ENCODE data around the gene PTPRT.

PTPRT gene

GRCh38 chr20:43096931-43097260, 92.8 kb downstream of the PTPRT start:
- H3K4me3 ChIP-seq (ENCODE audit: low read length), result no peak overlapping the region
- no peaks in the 10 kb centered on the region for H3K36me3 ChIP-seq (replicated peaks; ENCODE audit: insufficient read depth, low read length)
- H3K4me2 ChIP-seq (ENCODE audit: low read depth, low read length), result no peak overlapping the region
- H3K4me1 ChIP-seq (ENCODE audit: low read length), result no peaks in the 10 kb centered on the region
- no peak overlapping the region for H3K27ac ChIP-seq (ENCODE audit: low read length)
- no peak for DNase-seq
- H3K9me2 ChIP-seq (replicated peaks; ENCODE audit: insufficient read depth, low read length), result no peaks in the 10 kb centered on the region
- no peak for TF ChIP-seq CTCF (IDR thresholded peaks at IDR 0.05; ENCODE audit: low read length)
- TF ChIP-seq EZH2 (optimal IDR thresholded peaks at IDR 0.05; ENCODE audit: low read depth, low read length), result no peak
- TF ChIP-seq EZH2phosphoT487 (IDR thresholded peaks at IDR 0.05; ENCODE audit: low read length), result no peak
- no peaks in the 10 kb centered on the region for H3F3A ChIP-seq (ENCODE audit: insufficient read depth, low read length)
- H4K20me1 ChIP-seq (ENCODE audit: insufficient read depth, low read length), result no peaks in the 10 kb centered on the region
- no peaks in the 10 kb centered on the region for H3K79me2 ChIP-seq (ENCODE audit: low read length)
- no peak overlapping the region for H3K9ac ChIP-seq (ENCODE audit: low read length)
- H3K27me3 ChIP-seq (replicated peaks; ENCODE audit: insufficient read depth, low read length), result no peaks in the 10 kb centered on the region
- no peak overlapping the region for H2AFZ ChIP-seq (ENCODE audit: low read length)
- no peaks in the 10 kb centered on the region for H3K9me3 ChIP-seq (replicated peaks; ENCODE audit: insufficient read depth, low read length)

DNA sequence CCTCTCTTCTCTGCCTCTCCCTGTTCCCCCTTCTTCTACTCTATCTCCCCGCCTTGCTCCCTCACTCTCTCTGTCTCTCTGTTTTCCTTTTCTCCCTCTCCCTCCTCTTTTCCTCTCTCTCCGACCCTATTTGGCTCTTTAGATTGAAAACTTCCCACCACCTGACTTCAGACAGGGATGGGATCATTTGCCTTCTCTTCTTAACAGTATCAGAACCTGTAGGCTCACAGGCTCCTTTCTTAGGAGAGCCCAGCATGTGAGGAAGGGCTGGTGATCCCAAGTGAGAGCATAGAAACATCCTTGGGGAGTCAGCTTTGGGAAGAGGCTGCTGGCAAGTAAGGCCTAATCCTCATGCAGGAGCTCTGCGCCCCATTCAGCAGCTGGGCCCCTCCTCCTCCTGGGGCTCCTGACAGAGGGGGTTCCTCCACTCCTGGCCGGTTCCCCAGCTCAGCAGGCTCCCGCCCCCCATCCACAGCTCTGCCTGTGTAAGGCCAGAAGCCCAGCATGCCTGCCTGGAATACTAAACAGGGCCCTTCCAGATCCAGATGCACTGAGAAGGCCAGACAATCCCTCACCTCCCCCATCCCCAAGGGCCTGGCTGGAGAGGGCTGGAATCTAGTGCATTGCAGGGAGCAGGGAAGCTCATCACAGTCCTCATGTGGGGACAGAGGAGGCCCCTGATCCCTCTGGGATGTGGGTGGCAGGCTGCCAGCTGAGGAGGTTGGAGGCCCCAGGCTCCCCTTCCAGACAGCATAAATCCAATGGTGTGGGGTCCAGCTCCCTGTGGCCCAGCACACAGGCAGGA, 93.4 kb downstream of the PTPRT start:
- Histone ChIP-seq H3K9me2 (replicated peaks; ENCODE audit: insufficient read depth, low read length) (no peaks in the 10 kb centered on the region), H3K4me3 (ENCODE audit: low read length) (no peak overlapping the region), H3K27me3 (replicated peaks; ENCODE audit: insufficient read depth, low read length) (no peaks in the 10 kb centered on the region), H3K9me3 (replicated peaks; ENCODE audit: insufficient read depth, low read length) (no peaks in the 10 kb centered on the region), H3K27ac (ENCODE audit: low read length) (no peak overlapping the region), H4K20me1 (ENCODE audit: insufficient read depth, low read length) (no peaks in the 10 kb centered on the region), H3K36me3 (replicated peaks; ENCODE audit: insufficient read depth, low read length) (no peaks in the 10 kb centered on the region), H3K4me2 (ENCODE audit: low read depth, low read length) (no peak overlapping the region), H3F3A (ENCODE audit: insufficient read depth, low read length) (no peaks in the 10 kb centered on the region), H3K9ac (ENCODE audit: low read length) (no peak overlapping the region), H2AFZ (ENCODE audit: low read length) (no peak overlapping the region), H3K79me2 (ENCODE audit: low read length) (no peaks in the 10 kb centered on the region), H3K4me1 (ENCODE audit: low read length) (no peaks in the 10 kb centered on the region)
- TF ChIP-seq EZH2phosphoT487 (IDR thresholded peaks at IDR 0.05; ENCODE audit: low read length), result no peak
- TF ChIP-seq CTCF (IDR thresholded peaks at IDR 0.05; ENCODE audit: low read length), result no peak
- TF ChIP-seq EZH2 (optimal IDR thresholded peaks at IDR 0.05; ENCODE audit: low read depth, low read length), result no peak
- no peak for DNase-seq

- Histone ChIP-seq H3F3A (ENCODE audit: insufficient read depth, low read length) (no peaks in the 10 kb centered on the region), H3K36me3 (replicated peaks; ENCODE audit: insufficient read depth, low read length) (no peaks in the 10 kb centered on the region), H4K20me1 (ENCODE audit: insufficient read depth, low read length) (no peaks in the 10 kb centered on the region), H3K4me3 (ENCODE audit: low read length) (no peak overlapping the region), H3K9me3 (replicated peaks; ENCODE audit: insufficient read depth, low read length) (no peaks in the 10 kb centered on the region), H3K79me2 (ENCODE audit: low read length) (no peaks in the 10 kb centered on the region), H3K9ac (ENCODE audit: low read length) (no peak overlapping the region), H3K4me1 (ENCODE audit: low read length) (no peaks in the 10 kb centered on the region), H2AFZ (ENCODE audit: low read length) (no peak overlapping the region), H3K4me2 (ENCODE audit: low read depth, low read length) (no peak overlapping the region), H3K27me3 (replicated peaks; ENCODE audit: insufficient read depth, low read length) (no peaks in the 10 kb centered on the region), H3K27ac (ENCODE audit: low read length) (no peak overlapping the region), H3K9me2 (replicated peaks; ENCODE audit: insufficient read depth, low read length) (no peaks in the 10 kb centered on the region)
- TF ChIP-seq CTCF (IDR thresholded peaks at IDR 0.05; ENCODE audit: low read length) (no peak), EZH2phosphoT487 (IDR thresholded peaks at IDR 0.05; ENCODE audit: low read length) (no peak), EZH2 (optimal IDR thresholded peaks at IDR 0.05; ENCODE audit: low read depth, low read length) (no peak)
- DNase-seq, result no peak
Measured at GRCh38 chr20:43095034-43095433, 94.7 kb downstream of the PTPRT start.

All from MM.1S (cell line).